Measurements from ENCODE around the gene PAK3. TPM values are rescaled to one million over a fixed set of nuclear protein-coding genes. Genes with fewer than 3 reads are reported as not detected.

PAK3 gene
- total and polyA plus RNA-seq, 2 of the 8 experiments (the other 6 are each of a cell fraction or from before 2014, with no cell fraction given) = 0.80 to 7.2 TPM

DNA sequence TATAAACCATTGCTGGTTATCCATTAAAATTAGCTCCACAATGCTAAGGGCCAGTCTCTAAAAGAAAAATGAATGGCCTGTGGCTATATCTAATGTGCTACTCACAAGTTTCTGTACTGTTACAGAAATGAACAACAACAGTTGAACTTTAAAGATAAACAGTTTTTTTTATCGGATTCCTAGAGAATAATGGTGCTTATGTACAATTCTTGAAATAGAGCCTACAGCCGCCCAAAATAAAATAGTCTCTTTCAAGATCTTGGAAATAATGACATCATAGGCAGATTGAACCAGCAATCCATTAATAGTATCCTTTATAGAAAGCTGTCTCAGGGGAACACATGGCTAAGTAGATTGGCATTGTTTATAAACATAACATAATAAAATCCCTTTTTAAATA is 23.4 kb downstream of the PAK3 start:
- Histone ChIP-seq H2AFZ (ENCODE audit: low read length) (no peak overlapping the region), H2BK15ac (ENCODE audit: low read length) (no peak overlapping the region), H2AK5ac (ENCODE audit: low read depth, low read length) (no peak overlapping the region), H3K23me2 (ENCODE audit: low read depth, low read length) (no peaks in the 10 kb centered on the region), H3K79me1 (ENCODE audit: low read depth, low read length) (no peaks in the 10 kb centered on the region), H3K36me3 (ENCODE audit: control insufficient read depth in 2 of 4, insufficient read depth in 4 of 4, low read length in 3 of 4) (peaks cover 0 to 11% (median 0%) of the 10 kb centered on the region in 4 experiments; a peak in 3 of 8 replicates), H3K4me3 (ENCODE audit: extremely low read depth in 1 of 4, insufficient read depth in 2 of 4, low read depth in 3 of 4, low read length in 4 of 4) (no peak overlapping the region), H3K79me2 (ENCODE audit: control insufficient read depth in 1 of 2, insufficient read depth in 2 of 2, low read length in 2 of 2) (no peaks in the 10 kb centered on the region), H2BK12ac (ENCODE audit: low read depth, low read length) (no peak overlapping the region), H4K8ac (ENCODE audit: extremely low read depth, insufficient read depth, low read length) (no peak overlapping the region), H4K91ac (replicated peaks; ENCODE audit: insufficient read length, low read length) (no peak overlapping the region), H2BK20ac (ENCODE audit: low read length) (no peak overlapping the region), H3K4me1 (replicated peaks in 1 of 4; ENCODE audit: control insufficient read depth in 3 of 4, insufficient read depth in 4 of 4, low read length in 3 of 4) (no peaks in the 10 kb centered on the region), H2BK5ac (ENCODE audit: low read depth, low read length) (no peak overlapping the region), H3K18ac (ENCODE audit: extremely low read depth, low read length) (no peak overlapping the region), H4K5ac (ENCODE audit: insufficient read length, low read depth, low read length) (no peak overlapping the region), H3K4ac (replicated peaks; ENCODE audit: insufficient read length, low read depth, low read length) (no peak overlapping the region), H3K27me3 (replicated peaks in 1 of 4; ENCODE audit: control insufficient read depth in 3 of 4, extremely low read depth in 1 of 4, insufficient read depth in 3 of 4, low read length in 3 of 4) (no peaks in the 10 kb centered on the region), H3K14ac (ENCODE audit: insufficient read length) (no peak overlapping the region), H3K9ac (replicated peaks in 1 of 4; ENCODE audit: extremely low read depth in 1 of 4, low read depth in 3 of 4, low read length in 3 of 4) (no peak overlapping the region), H4K20me1 (replicated peaks in 1 of 2; ENCODE audit: control insufficient read depth in 1 of 2, insufficient read depth in 2 of 2, low read length in 2 of 2) (no peaks in the 10 kb centered on the region), H2BK120ac (replicated peaks; ENCODE audit: low read depth, low read length) (no peak overlapping the region), H3K23ac (ENCODE audit: insufficient read length) (no peak overlapping the region), H3K27ac (ENCODE audit: low read depth, low read length) (no peak overlapping the region), H3K9me3 (ENCODE audit: insufficient read depth in 2 of 2, low read depth in 1 of 2, low read length in 1 of 2) (no peaks in the 10 kb centered on the region), H3K56ac (replicated peaks; ENCODE audit: insufficient read length, low read depth, low read length) (no peak overlapping the region), H3K4me2 (ENCODE audit: insufficient read depth in 1 of 2, low read depth in 2 of 2, low read length in 2 of 2) (no peak overlapping the region)
- POLR2A ChIA-PET (ENCODE audit: partially characterized antibody) = interaction anchor here (0.8 kb wide), 1 partner anchor 23 kb away, joined by 3 read pairs; no protein-coding TSS in a partner anchor
- TF ChIP-seq POLR2A (IDR thresholded peaks at IDR 0.05; ENCODE audit: control extremely low read depth in 1 of 2, low read depth in 2 of 2, low read length in 2 of 2) (no peak), HDAC2 (IDR thresholded peaks at IDR 0.05; ENCODE audit: borderline replicate concordance in 1 of 2, low read depth in 2 of 2, low read length in 2 of 2) (no peak), CTCF (IDR thresholded peaks at IDR 0.05; ENCODE audit: control extremely low read depth in 1 of 3, insufficient read depth in 1 of 3, low read depth in 1 of 3, low read length in 3 of 3) (no peak)
- FAIRE-seq = no peak
- DNase-seq (ENCODE audit: low read depth in 1 of 2, low spot score in 2 of 2) = no peak
- 78% methylated on average over 2 of the region's 2 CpGs; no CpG with 5 or more reads in 1 of the 2 experiments for WGBS, 2 experiments (ENCODE audit: extremely low coverage in 1 of 2, insufficient coverage in 1 of 2, insufficient read length in 1 of 2, insufficient replicate concordance in 2 of 2, low coverage in 1 of 2, low lambda C conversion rate in 2 of 2, missing lambda C conversion rate in 1 of 2)
- CTCF ChIA-PET (ENCODE audit: partially characterized antibody) = no interaction called here
